Measurements from ENCODE around the gene NFATC3. TPM values are rescaled to one million over a fixed set of nuclear protein-coding genes. Genes with fewer than 3 reads are reported as not detected.

Gene NFATC3
- total and polyA plus RNA-seq, 2 of the 8 experiments (the other 6 are each of a cell fraction or from before 2014, with no cell fraction given): 17.6 to 34.5 TPM

DNA sequence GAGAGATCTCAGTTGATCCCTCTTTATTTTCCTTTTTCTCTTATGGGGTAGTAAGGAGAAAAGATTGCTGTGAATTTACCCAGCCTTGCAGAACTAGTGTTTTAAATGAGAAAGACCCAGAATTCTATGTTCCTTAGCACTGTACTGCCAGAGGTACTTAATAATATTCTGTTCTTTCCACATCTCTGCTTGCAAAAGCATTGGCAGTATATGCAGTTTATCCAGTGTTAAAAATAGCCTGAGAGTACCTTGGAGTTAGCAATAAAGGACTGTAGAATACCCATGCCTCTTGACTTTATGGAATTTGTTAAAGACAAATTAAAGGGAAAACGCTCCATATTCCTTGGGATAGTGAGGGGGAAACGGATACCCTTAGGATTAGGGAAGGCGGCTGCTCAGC, 191.1 kb downstream of the NFATC3 start (continued):
- TF ChIP-seq, protein P1, sequence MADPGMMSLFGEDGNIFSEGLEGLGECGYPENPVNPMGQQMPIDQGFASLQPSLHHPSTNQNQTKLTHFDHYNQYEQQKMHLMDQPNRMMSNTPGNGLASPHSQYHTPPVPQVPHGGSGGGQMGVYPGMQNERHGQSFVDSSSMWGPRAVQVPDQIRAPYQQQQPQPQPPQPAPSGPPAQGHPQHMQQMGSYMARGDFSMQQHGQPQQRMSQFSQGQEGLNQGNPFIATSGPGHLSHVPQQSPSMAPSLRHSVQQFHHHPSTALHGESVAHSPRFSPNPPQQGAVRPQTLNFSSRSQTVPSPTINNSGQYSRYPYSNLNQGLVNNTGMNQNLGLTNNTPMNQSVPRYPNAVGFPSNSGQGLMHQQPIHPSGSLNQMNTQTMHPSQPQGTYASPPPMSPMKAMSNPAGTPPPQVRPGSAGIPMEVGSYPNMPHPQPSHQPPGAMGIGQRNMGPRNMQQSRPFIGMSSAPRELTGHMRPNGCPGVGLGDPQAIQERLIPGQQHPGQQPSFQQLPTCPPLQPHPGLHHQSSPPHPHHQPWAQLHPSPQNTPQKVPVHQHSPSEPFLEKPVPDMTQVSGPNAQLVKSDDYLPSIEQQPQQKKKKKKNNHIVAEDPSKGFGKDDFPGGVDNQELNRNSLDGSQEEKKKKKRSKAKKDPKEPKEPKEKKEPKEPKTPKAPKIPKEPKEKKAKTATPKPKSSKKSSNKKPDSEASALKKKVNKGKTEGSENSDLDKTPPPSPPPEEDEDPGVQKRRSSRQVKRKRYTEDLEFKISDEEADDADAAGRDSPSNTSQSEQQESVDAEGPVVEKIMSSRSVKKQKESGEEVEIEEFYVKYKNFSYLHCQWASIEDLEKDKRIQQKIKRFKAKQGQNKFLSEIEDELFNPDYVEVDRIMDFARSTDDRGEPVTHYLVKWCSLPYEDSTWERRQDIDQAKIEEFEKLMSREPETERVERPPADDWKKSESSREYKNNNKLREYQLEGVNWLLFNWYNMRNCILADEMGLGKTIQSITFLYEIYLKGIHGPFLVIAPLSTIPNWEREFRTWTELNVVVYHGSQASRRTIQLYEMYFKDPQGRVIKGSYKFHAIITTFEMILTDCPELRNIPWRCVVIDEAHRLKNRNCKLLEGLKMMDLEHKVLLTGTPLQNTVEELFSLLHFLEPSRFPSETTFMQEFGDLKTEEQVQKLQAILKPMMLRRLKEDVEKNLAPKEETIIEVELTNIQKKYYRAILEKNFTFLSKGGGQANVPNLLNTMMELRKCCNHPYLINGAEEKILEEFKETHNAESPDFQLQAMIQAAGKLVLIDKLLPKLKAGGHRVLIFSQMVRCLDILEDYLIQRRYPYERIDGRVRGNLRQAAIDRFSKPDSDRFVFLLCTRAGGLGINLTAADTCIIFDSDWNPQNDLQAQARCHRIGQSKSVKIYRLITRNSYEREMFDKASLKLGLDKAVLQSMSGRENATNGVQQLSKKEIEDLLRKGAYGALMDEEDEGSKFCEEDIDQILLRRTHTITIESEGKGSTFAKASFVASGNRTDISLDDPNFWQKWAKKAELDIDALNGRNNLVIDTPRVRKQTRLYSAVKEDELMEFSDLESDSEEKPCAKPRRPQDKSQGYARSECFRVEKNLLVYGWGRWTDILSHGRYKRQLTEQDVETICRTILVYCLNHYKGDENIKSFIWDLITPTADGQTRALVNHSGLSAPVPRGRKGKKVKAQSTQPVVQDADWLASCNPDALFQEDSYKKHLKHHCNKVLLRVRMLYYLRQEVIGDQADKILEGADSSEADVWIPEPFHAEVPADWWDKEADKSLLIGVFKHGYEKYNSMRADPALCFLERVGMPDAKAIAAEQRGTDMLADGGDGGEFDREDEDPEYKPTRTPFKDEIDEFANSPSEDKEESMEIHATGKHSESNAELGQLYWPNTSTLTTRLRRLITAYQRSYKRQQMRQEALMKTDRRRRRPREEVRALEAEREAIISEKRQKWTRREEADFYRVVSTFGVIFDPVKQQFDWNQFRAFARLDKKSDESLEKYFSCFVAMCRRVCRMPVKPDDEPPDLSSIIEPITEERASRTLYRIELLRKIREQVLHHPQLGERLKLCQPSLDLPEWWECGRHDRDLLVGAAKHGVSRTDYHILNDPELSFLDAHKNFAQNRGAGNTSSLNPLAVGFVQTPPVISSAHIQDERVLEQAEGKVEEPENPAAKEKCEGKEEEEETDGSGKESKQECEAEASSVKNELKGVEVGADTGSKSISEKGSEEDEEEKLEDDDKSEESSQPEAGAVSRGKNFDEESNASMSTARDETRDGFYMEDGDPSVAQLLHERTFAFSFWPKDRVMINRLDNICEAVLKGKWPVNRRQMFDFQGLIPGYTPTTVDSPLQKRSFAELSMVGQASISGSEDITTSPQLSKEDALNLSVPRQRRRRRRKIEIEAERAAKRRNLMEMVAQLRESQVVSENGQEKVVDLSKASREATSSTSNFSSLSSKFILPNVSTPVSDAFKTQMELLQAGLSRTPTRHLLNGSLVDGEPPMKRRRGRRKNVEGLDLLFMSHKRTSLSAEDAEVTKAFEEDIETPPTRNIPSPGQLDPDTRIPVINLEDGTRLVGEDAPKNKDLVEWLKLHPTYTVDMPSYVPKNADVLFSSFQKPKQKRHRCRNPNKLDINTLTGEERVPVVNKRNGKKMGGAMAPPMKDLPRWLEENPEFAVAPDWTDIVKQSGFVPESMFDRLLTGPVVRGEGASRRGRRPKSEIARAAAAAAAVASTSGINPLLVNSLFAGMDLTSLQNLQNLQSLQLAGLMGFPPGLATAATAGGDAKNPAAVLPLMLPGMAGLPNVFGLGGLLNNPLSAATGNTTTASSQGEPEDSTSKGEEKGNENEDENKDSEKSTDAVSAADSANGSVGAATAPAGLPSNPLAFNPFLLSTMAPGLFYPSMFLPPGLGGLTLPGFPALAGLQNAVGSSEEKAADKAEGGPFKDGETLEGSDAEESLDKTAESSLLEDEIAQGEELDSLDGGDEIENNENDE (IDR thresholded peaks at IDR 0.05; ENCODE audit: insufficient replicate concordance, low read length): no peak
- no peak for TF ChIP-seq EZH2 (IDR thresholded peaks at IDR 0.05; ENCODE audit: low read depth, low read length, severe bottlenecking)
- no peak for TF ChIP-seq TEAD4 (IDR thresholded peaks at IDR 0.05; ENCODE audit: low read depth, low read length)
- no peak for TF ChIP-seq RAD21 (IDR thresholded peaks at IDR 0.05 in 1 of 2, conservative IDR thresholded peaks at IDR 0.05 in 1 of 2; ENCODE audit: low read depth in 2 of 2, low read length in 2 of 2)
- TF ChIP-seq GABPA (IDR thresholded peaks at IDR 0.05; ENCODE audit: borderline replicate concordance, insufficient read depth, low read length): no peak
- TF ChIP-seq SRF (IDR thresholded peaks at IDR 0.05; ENCODE audit: low read depth, low read length): no peak
- TF ChIP-seq EGR1 (IDR thresholded peaks at IDR 0.05; ENCODE audit: borderline replicate concordance, low read depth, low read length): no peak
- no peak for TF ChIP-seq SIX5 (IDR thresholded peaks at IDR 0.05; ENCODE audit: low read depth, low read length)
- TF ChIP-seq YY1 (IDR thresholded peaks at IDR 0.05; ENCODE audit: low read depth, low read length): no peak

Measured in H1 (cell line).